SK-N-MC (cell line): ENCODE results near the gene SPINDOC.
"Not testable (repeated sequence)": the region's sequence is repeated elsewhere in the genome, so short reads cannot be mapped to it uniquely, and the experiment has no call there.

Source experiments
- DNase-seq: peaks from one replicate; pipeline ENCODE4 v3.0.0-alpha.2; 2011; ENCODE audit warnings: low read depth, low spot score
- H3K27ac ChIP-seq: fragments of 200-600 bp; sonication (generic); 2 replicates; pipeline ENCODE4 v1.5.1; 2016; ENCODE audit warnings: mixed run types
- H3K36me3 ChIP-seq: fragments of 200-600 bp; sonication (generic); 2 replicates; pipeline ENCODE4 v1.6.1; 2017; ENCODE audit warnings: antibody characterized with exemption, low read length, mixed read lengths; ENCODE audit not compliant: insufficient read depth
- H3K4me3 ChIP-seq: fragments of 200-600 bp; sonication (generic); 2 replicates; pipeline ENCODE4 v1.5.1; 2016
- H3K9ac ChIP-seq: fragments of 200-600 bp; sonication (generic); 2 replicates; pipeline ENCODE4 v1.8.0; 2017; ENCODE audit warnings: mixed run types, mixed read lengths; ENCODE audit not compliant: insufficient read length
- H3K9me3 ChIP-seq: fragments of 200-600 bp; sonication (generic); 2 replicates; pipeline ENCODE4 v1.6.1; 2017; ENCODE audit warnings: low read depth, mild to moderate bottlenecking, antibody characterized with exemption, low read length, moderate library complexity, mixed read lengths
- EZH2 ChIP-seq: fragments of 200-600 bp; sonication (generic); IDR thresholded peaks from one replicate; pipeline ENCODE4 v1.6.1; 2017; ENCODE audit warnings: antibody characterized with exemption
- FOXP2 ChIP-seq: optimal IDR thresholded peaks from 2 replicates; pipeline ENCODE3; 2011; ENCODE audit warnings: mild to moderate bottlenecking, moderate library complexity; ENCODE audit not compliant: insufficient read depth; ENCODE audit errors: extremely low read length, control extremely low read depth
- POLR2AphosphoS5 ChIP-seq: IDR thresholded peaks from 2 replicates; pipeline ENCODE4 v1.6.1; 2012; ENCODE audit warnings: mild to moderate bottlenecking, low read depth, low read length, borderline replicate concordance

Gene SPINDOC

GRCh38 chr11:63802637-63803414 is 10.4 kb upstream of the SPINDOC start:
- Histone ChIP-seq H3K27ac (no peak overlapping the region), H3K9ac (no peak overlapping the region), H3K4me3 (no peak overlapping the region), H3K9me3 (no peaks in the 10 kb centered on the region), H3K36me3 (no peaks in the 10 kb centered on the region)
- TF ChIP-seq POLR2AphosphoS5: no peak
- TF ChIP-seq FOXP2: no peak
- no peak for TF ChIP-seq EZH2
- no peak for DNase-seq

GRCh38 chr11:63804259-63804658 is 9.0 kb upstream of the SPINDOC start:
- Histone ChIP-seq H3K4me3 (no peak overlapping the region), H3K27ac (no peak overlapping the region), H3K36me3 (no peaks in the 10 kb centered on the region), H3K9me3 (no peaks in the 10 kb centered on the region), H3K9ac (no peak overlapping the region)
- TF ChIP-seq FOXP2 (no peak), POLR2AphosphoS5 (no peak), EZH2 (no peak)
- DNase-seq: no peak

GRCh38 chr11:63805844-63806415 is 7.3 kb upstream of the SPINDOC start:
- Histone ChIP-seq H3K27ac (no peak overlapping the region), H3K9me3 (no peaks in the 10 kb centered on the region), H3K36me3 (no peaks in the 10 kb centered on the region), H3K9ac (no peak overlapping the region), H3K4me3 (no peak overlapping the region)
- no peak for TF ChIP-seq FOXP2
- TF ChIP-seq POLR2AphosphoS5: no peak
- TF ChIP-seq EZH2: no peak
- DNase-seq: no peak

GRCh38 chr11:63810383-63810782 is 2.9 kb upstream of the SPINDOC start:
- not testable (repeated sequence) for H3K27ac ChIP-seq, H3K4me3 ChIP-seq, H3K9ac ChIP-seq, H3K9me3 ChIP-seq, H3K36me3 ChIP-seq, DNase-seq

DNA sequence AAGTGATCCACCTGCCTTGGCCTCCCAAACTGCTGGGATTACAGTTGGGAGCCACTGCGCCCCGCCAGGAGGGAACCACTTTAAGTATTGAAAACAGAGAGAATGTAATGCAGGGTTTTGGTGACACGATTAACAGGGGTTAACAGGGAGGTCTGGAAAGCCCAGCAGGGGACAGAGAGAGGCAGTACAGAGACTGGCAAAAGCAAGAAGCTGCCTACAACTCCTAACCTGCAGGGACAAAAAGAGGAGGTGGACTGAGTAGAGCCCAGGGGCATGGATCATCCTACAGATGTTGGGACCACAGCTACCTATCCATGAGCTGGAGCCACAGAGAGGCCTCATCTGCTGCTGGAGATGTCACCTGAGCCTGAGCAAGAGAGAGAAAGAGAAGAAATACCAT is 1.7 kb upstream of the SPINDOC start:
- DNase-seq: no peak
- Histone ChIP-seq H3K36me3 (peaks cover 15% of the 10 kb centered on the region), H3K9me3 (no peaks in the 10 kb centered on the region), H3K27ac (no peak overlapping the region), H3K9ac (no peak overlapping the region), H3K4me3 (no peak overlapping the region)
- TF ChIP-seq FOXP2 (no peak), POLR2AphosphoS5 (no peak), EZH2 (no peak)

DNA sequence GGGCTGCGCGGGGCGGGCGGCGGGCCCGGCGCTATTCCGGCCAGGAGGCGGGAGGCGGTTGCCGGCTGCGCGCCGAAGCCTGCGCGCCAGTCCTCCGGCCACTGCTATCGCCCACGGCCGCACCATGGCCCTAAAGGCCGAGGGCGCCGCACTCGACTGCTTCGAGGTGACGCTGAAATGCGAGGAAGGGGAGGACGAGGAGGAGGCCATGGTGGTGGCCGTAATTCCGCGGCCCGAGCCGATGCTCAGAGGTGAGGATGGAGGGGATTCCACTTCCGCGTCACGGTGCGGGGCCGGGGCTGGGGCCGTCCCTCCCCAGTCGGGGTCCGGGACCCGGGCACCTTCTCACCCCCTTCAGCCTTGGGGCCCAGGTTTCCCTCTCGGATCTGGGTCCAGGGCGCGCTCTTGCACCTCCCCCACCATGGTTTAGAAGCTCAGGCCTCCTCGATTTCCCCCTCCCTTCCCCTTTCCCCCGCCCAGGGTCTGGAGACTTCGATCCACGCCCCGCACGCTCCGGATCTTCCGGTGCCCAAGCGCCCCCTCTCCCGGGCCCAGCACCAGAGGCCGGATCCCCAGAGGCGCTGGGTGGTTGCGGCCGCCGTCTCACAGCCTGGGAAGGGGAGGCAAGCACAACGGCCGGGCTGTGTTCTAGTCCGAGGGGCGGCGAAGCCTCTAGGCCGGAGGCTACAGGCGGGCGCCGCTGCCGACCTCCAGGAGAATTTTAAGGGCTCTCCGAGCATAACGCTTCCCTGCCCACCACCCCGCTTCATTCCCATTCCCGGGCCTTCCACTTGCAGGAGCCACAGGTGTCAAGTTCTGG is 517 bp downstream of the SPINDOC start:
- TF ChIP-seq FOXP2: no peak
- TF ChIP-seq EZH2: no peak
- peak overlapping the region; percentile 84 for H3K9ac ChIP-seq
- no peak overlapping the region for H3K27ac ChIP-seq
- H3K4me3 ChIP-seq: peak overlapping the region; percentile 94
- DNase-seq: no peak
- H3K9me3 ChIP-seq: no peaks in the 10 kb centered on the region
- peaks cover 33% of the 10 kb centered on the region for H3K36me3 ChIP-seq

DNA sequence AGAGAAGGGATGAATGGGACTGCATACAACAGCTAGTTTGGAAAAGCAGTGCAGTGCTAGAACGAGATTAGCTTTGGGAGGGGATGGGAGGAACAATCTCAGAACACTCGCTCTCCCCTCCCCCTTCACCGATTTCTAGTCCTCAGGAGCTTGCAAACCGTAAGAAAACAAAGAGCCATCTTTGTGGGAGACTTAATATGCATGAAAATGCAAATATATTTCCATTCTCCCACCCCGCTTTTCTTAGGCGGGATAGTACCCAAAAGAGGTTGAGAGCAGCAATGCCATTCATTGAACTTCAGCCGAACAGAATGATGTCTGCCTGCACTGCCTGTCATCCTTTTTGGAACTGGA is 1.1 kb downstream of the SPINDOC start:
- H3K9ac ChIP-seq: peak overlapping the region; percentile 84
- TF ChIP-seq EZH2 (no peak), POLR2AphosphoS5 (no peak), FOXP2 (no peak)
- H3K4me3 ChIP-seq: peak overlapping the region; percentile 94
- peaks cover 37% of the 10 kb centered on the region for H3K36me3 ChIP-seq
- H3K27ac ChIP-seq: no peak overlapping the region
- DNase-seq: no peak
- H3K9me3 ChIP-seq: no peaks in the 10 kb centered on the region

- H3K9ac ChIP-seq: no peak overlapping the region
- DNase-seq: no peak
- H3K36me3 ChIP-seq: peaks cover 54% of the 10 kb centered on the region
- no peak overlapping the region for H3K27ac ChIP-seq
- TF ChIP-seq POLR2AphosphoS5 (no peak), FOXP2 (no peak), EZH2 (no peak)
- no peak overlapping the region for H3K4me3 ChIP-seq
- H3K9me3 ChIP-seq: no peaks in the 10 kb centered on the region
These were observed 2.9 kb downstream of the SPINDOC start for GRCh38 chr11:63816166-63816565.

DNA sequence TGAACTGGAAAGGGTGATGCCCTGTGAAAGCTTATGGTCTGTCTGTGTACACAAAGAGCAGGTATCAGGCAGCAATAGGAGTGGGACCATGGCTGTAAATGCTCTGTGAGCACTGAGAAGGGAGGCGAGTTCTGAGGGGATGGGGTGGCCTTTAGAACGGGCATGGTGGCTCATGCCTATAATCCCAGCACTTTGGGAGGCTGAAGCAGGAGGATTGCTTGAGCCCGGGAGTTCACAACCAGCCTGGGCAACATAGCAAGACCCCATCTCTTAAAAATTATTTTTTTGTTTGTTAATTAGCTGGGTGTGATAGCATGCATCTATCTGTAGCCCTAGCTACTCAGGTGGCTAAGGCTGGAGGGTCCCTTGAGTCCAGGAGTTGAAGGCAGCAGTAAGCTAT is 3.5 kb downstream of the SPINDOC start:
- H3K4me3 ChIP-seq: no peak overlapping the region
- TF ChIP-seq POLR2AphosphoS5 (no peak), EZH2 (no peak), FOXP2 (no peak)
- peaks cover 59% of the 10 kb centered on the region for H3K36me3 ChIP-seq
- H3K9me3 ChIP-seq: no peaks in the 10 kb centered on the region
- H3K27ac ChIP-seq: no peak overlapping the region
- no peak overlapping the region for H3K9ac ChIP-seq
- no peak for DNase-seq
